Erythroblast (primary cell): Measurements from ENCODE around the gene CHFR.

Experiments used
- GATA1 ChIP-seq: IDR thresholded peaks from 2 replicates; pipeline ENCODE4 v1.6.1; 2011; ENCODE audit warnings: low read depth, mild to moderate bottlenecking, control low read depth, low read length, moderate library complexity
- POLR2A ChIP-seq: IDR thresholded peaks from 2 replicates; pipeline ENCODE4 v1.6.1; 2011; ENCODE audit warnings: mild to moderate bottlenecking, low read length

GRCh38 chr12:132783917-132784531 is 103.4 kb downstream of the CHFR start:
- no peak for TF ChIP-seq POLR2A
- no peak for TF ChIP-seq GATA1
